Smooth muscle cell (in vitro differentiated cells): Measurements from ENCODE around the gene PCMTD2. TPM values are rescaled to one million over a fixed set of nuclear protein-coding genes. Genes with fewer than 3 reads are reported as not detected.

ENCODE experiments used
- DNase-seq: peaks from one replicate; lab custom pipeline; 2025; ENCODE audit not compliant: unreplicated experiment; lab: John Stamatoyannopoulos, UW
- H2AFZ ChIP-seq: fragments of 200-600 bp; sonication (generic); 2 replicates; pipeline ENCODE4 v1.6.0; 2016; ENCODE audit warnings: antibody characterized with exemption, low read depth, mild to moderate bottlenecking
- H3F3A ChIP-seq: fragments of 200-600 bp; sonication (generic); 2 replicates; pipeline ENCODE4 v1.6.0; 2017; ENCODE audit warnings: antibody characterized with exemption, low read depth
- H3K27ac ChIP-seq: fragments of 200-600 bp; sonication (generic); 2 replicates; pipeline ENCODE4 v1.5.1; 2016; ENCODE audit warnings: low read depth, mild to moderate bottlenecking
- H3K27me3 ChIP-seq: fragments of 200-600 bp; sonication (generic); 2 replicates; pipeline ENCODE4 v1.6.1; 2016; ENCODE audit warnings: low read depth, mild to moderate bottlenecking
- H3K36me3 ChIP-seq: fragments of 200-600 bp; sonication (generic); 2 replicates; pipeline ENCODE4 v1.5.1; 2016; ENCODE audit warnings: low read depth
- H3K4me1 ChIP-seq: fragments of 200-600 bp; sonication (generic); 2 replicates; pipeline ENCODE4 v1.5.1; 2016; ENCODE audit warnings: low read depth
- H3K4me2 ChIP-seq: fragments of 200-600 bp; sonication (generic); 2 replicates; pipeline ENCODE4 v1.6.0; 2016; ENCODE audit warnings: mild to moderate bottlenecking
- H3K4me3 ChIP-seq: fragments of 200-600 bp; sonication (generic); 2 replicates; pipeline ENCODE4 v1.5.1; 2016; ENCODE audit warnings: mild to moderate bottlenecking
- H3K79me2 ChIP-seq: fragments of 200-600 bp; sonication (generic); 2 replicates; pipeline ENCODE4 v1.6.0; 2016; ENCODE audit warnings: low read depth, mild to moderate bottlenecking
- H3K9ac ChIP-seq: fragments of 200-600 bp; sonication (generic); 2 replicates; pipeline ENCODE4 v1.6.0; 2016; ENCODE audit warnings: low read depth
- H3K9me3 ChIP-seq: fragments of 200-600 bp; sonication (generic); replicated peaks from 2 replicates; pipeline ENCODE4 v1.5.1; 2016; ENCODE audit warnings: low read depth
- H4K20me1 ChIP-seq: fragments of 200-600 bp; sonication (generic); 2 replicates; pipeline ENCODE4 v1.6.0; 2016; ENCODE audit warnings: low read depth
- WGBS: methylation state at CpG from one replicate; pipeline ENCODE4 v1.1.7; 2016; ENCODE audit warnings: low lambda C conversion rate; 5-methylcytosine and 5-hydroxymethylcytosine counted together
- polyA plus RNA-seq: library from polyadenylated mRNA; unstranded; fragments of >200 nt; fragmentation: Nextera tagmentation; extraction: Ambion mirVana; gene quantifications from 2 replicates; pipeline ENCODE4 v1.2.1, GENCODE V29; 2016
- total RNA-seq: library from RNA; depleted of rRNA; stranded (reverse); fragments of >200 nt; gene quantifications from 2 replicates; pipeline ENCODE4 v1.2.3, GENCODE V29; 2014
- TF ChIP-seq, protein P1 (sequence below): fragments of 200-600 bp; sonication (generic); IDR thresholded peaks from 2 replicates; pipeline ENCODE4 v1.5.1; 2017; ENCODE audit warnings: borderline replicate concordance, mild to moderate bottlenecking, antibody characterized with exemption; ENCODE audit not compliant: insufficient read depth, poor library complexity, severe bottlenecking

Gene PCMTD2
- total and polyA plus RNA-seq, 2 experiments from 2014 or later: 15.4 to 74.9 TPM

DNA sequence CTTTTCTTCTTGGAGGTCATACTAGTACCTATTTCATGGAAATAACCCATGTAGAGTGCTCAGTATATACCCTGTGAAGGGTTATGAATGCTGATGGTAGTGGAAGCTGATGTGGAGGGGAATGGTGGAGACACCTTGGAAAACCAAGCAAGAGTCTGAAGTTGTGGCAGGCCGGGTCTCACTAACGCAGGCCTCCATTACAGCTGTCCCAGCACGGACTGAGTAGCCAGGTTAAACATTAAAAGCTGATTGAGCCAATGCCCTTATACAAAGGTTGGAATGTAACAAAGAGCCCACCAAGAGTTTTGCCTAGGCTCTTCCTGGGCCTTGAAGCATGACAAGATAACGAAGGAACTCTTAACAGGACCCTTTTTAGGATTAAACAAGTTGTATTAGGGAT, 2.1 kb upstream of the PCMTD2 start:
- 87% methylated on average over 4 of the region's 4 CpGs for WGBS
- H3K4me1 ChIP-seq: peaks cover 24% of the 10 kb centered on the region

DNA sequence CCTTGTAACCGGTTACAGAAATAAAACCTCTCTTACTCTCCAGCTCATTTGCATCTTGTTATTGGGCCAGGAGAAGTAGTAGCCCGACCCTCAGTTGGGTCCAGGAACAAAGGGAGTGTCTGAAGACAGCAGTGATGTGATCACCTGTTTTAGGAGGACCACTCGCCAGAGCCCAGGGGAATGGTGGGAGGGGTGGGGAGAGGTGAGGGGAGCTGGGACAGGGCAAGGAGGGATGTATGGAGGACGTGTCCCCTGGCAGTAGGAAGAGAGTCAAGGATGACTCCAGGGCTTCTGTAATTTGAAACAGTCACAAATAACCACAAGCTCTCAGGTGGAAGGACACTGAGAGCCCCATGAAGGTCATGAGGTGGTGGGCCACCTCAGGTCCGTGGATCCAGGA, 1.4 kb upstream of the PCMTD2 start:
- 94% methylated on average over 5 of the region's 5 CpGs for WGBS

More for the DNA sequence above, 2.1 kb upstream of the PCMTD2 start:
- Histone ChIP-seq H3K27ac (no peak overlapping the region), H2AFZ (no peak overlapping the region), H3K27me3 (peaks cover 12% of the 10 kb centered on the region), H3K9me3 (no peaks in the 10 kb centered on the region), H3F3A (peaks cover 8% of the 10 kb centered on the region), H3K79me2 (peaks cover 24% of the 10 kb centered on the region), H3K36me3 (no peaks in the 10 kb centered on the region), H3K4me2 (no peak overlapping the region), H4K20me1 (peaks cover 18% of the 10 kb centered on the region), H3K4me3 (no peak overlapping the region), H3K9ac (no peak overlapping the region)
- TF ChIP-seq, protein P1, sequence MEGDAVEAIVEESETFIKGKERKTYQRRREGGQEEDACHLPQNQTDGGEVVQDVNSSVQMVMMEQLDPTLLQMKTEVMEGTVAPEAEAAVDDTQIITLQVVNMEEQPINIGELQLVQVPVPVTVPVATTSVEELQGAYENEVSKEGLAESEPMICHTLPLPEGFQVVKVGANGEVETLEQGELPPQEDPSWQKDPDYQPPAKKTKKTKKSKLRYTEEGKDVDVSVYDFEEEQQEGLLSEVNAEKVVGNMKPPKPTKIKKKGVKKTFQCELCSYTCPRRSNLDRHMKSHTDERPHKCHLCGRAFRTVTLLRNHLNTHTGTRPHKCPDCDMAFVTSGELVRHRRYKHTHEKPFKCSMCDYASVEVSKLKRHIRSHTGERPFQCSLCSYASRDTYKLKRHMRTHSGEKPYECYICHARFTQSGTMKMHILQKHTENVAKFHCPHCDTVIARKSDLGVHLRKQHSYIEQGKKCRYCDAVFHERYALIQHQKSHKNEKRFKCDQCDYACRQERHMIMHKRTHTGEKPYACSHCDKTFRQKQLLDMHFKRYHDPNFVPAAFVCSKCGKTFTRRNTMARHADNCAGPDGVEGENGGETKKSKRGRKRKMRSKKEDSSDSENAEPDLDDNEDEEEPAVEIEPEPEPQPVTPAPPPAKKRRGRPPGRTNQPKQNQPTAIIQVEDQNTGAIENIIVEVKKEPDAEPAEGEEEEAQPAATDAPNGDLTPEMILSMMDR: no peak
- no peak for DNase-seq

DNA sequence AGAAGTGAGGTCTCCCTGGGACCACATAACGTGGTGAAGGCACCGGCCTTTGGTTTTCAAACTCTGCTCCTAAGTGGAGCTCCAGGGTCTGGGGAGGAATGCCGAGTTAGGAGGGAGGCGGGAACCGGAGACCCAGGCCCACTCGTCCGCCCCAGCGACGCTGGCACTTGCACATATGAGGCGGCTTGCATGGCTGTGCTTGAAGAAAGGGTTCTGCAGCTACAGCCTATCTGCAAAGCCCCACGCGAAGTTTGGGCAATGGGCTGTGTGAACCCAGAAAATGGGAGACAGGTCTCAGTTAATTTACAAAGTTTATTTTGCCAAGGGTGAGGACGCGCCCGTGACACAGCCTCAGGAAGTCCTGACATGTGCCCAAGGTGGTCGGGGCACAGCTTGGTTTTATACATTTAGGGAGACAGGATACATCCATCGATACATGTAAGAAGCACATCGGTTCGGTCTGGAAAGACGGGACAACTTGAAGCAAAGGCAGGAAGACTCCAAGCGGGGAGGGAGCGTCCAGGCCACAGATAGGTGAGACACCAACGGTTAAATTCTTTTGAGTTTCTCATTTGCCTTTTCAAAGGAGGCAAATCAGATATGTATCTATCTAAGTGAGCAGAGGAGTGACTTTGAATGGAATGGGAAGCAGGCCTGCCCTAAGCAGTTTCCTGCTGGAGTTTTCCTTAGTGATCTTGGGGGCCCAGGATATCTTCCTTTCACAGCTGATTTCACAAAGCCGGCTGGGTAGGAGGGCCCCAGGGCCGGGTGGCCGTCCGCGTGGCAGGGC, 782 bp upstream of the PCMTD2 start:
- Histone ChIP-seq H3K9me3 (no peaks in the 10 kb centered on the region), H3F3A (peaks cover 8% of the 10 kb centered on the region), H2AFZ (peak overlapping the region; percentile 91), H3K4me1 (peaks cover 30% of the 10 kb centered on the region), H3K27me3 (peaks cover 12% of the 10 kb centered on the region), H3K9ac (peak overlapping the region; percentile 73), H3K4me2 (peak overlapping the region; percentile 97), H3K27ac (peak overlapping the region; percentile 78), H4K20me1 (peaks cover 27% of the 10 kb centered on the region), H3K36me3 (no peaks in the 10 kb centered on the region), H3K79me2 (peaks cover 35% of the 10 kb centered on the region), H3K4me3 (peak overlapping the region; percentile 83)
- DNase-seq: no peak
- WGBS: 71% methylated on average over 28 of the region's 28 CpGs
- TF ChIP-seq, protein P1: no peak

More for the DNA sequence above, 1.4 kb upstream of the PCMTD2 start:
- no peak overlapping the region for H2AFZ ChIP-seq
- no peaks in the 10 kb centered on the region for H3K9me3 ChIP-seq
- no peak for DNase-seq
- peaks cover 8% of the 10 kb centered on the region for H3F3A ChIP-seq
- H3K27me3 ChIP-seq: peaks cover 12% of the 10 kb centered on the region
- TF ChIP-seq, protein P1: no peak
- no peak overlapping the region for H3K4me3 ChIP-seq
- no peak overlapping the region for H3K9ac ChIP-seq
- no peak overlapping the region for H3K4me2 ChIP-seq
- H4K20me1 ChIP-seq: peaks cover 24% of the 10 kb centered on the region
- H3K27ac ChIP-seq: no peak overlapping the region
- H3K36me3 ChIP-seq: no peaks in the 10 kb centered on the region
- peaks cover 30% of the 10 kb centered on the region for H3K79me2 ChIP-seq
- peaks cover 30% of the 10 kb centered on the region for H3K4me1 ChIP-seq
